ENCODE data around the gene COL8A2.
"Not testable (repeated sequence)": the region's sequence is repeated elsewhere in the genome, so short reads cannot be mapped to it uniquely, and the experiment has no call there.

COL8A2 gene

DNA sequence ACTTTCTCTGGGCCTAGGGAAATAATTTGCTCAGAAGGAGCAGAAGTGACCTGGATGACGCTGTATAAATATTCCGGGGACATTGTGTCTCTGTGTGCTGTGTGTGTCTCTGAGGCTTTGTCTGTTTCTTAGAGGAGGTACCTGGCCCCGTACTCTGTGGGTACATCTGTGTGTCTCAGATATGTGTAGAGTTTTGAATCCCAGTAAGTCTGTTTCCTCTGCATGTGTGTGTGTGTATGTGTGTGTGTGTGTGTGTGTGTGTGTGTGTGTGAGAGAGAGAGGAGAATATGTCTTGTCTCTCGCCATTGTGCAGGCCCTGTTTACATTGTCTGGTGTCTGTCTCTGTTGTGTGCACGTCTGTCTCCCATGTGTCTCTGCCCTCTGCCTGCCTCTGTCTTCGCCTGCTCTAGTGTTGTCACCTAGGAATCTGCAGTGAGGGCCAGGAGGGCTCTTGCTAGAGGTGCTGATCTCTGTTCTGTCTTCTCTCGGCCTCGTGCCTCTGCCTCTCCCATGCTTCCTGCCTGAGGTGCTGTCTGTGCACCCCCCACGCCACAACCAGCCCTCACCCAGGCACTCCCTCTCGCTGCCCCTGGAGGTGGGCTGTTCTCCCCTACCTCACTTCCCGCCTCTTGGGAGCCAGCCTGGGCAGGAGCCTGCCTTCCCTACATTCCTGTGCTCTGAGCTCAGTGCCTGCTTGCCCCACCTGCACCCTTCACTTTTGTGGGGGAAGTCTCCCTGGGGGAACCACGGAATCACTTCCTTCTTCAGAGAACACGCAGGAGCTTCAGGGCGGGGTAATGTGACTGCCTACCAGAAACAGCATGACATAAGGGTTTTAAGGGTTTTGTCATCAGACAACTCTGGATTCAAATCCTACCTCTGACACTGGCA lies 36.9 kb upstream of the COL8A2 start:
- peaks cover 46% of the 10 kb centered on the region for H3K4me1 ChIP-seq (ENCODE audit: insufficient read depth, poor library complexity, severe bottlenecking)
- ATAC-seq (ENCODE audit: low read depth) (peak; percentile 88), DNase-seq (ENCODE audit: low spot score) (peak; percentile 96)
- H3K36me3 ChIP-seq (ENCODE audit: low read depth) = peaks cover 55% of the 10 kb centered on the region
- no peaks in the 10 kb centered on the region for H3K27me3 ChIP-seq (ENCODE audit: insufficient read depth, poor library complexity, severe bottlenecking)
- H3K9me3 ChIP-seq (ENCODE audit: severe bottlenecking) = no peaks in the 10 kb centered on the region
- peak overlapping the region; percentile 97 for H3K27ac ChIP-seq (ENCODE audit: poor library complexity, severe bottlenecking)
- TF ChIP-seq, protein P1, sequence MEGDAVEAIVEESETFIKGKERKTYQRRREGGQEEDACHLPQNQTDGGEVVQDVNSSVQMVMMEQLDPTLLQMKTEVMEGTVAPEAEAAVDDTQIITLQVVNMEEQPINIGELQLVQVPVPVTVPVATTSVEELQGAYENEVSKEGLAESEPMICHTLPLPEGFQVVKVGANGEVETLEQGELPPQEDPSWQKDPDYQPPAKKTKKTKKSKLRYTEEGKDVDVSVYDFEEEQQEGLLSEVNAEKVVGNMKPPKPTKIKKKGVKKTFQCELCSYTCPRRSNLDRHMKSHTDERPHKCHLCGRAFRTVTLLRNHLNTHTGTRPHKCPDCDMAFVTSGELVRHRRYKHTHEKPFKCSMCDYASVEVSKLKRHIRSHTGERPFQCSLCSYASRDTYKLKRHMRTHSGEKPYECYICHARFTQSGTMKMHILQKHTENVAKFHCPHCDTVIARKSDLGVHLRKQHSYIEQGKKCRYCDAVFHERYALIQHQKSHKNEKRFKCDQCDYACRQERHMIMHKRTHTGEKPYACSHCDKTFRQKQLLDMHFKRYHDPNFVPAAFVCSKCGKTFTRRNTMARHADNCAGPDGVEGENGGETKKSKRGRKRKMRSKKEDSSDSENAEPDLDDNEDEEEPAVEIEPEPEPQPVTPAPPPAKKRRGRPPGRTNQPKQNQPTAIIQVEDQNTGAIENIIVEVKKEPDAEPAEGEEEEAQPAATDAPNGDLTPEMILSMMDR (IDR thresholded peaks at IDR 0.05; ENCODE audit: poor library complexity, severe bottlenecking) = no peak
- H3K4me3 ChIP-seq (ENCODE audit: severe bottlenecking) = peak overlapping the region; percentile 26

DNA sequence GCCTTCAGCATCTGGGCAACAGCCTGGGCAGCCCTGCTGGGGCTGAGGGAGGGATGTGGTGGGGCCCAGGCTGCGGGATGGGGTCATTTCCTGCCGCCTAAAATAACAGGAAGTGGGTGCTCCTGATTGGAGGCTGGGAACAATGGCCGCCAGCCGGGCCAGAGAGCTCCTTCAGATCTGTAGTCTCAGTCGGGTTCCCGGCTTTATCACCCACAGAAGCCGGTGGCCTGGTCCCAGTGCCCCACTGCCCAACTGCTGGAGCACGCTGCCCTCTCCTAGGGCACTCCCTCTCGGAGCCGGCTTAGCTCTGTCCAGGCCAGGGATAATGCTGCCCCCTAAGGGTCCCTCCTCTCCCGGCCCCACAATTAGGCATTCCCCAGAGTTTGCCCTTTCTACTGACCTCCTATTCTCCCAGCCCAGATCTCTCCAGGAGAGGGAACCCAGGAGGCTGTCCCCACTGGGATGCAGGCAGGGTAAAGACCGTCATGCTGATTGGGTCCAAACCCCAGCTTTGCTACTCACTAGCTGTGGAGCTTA lies 36.0 kb upstream of the COL8A2 start:
- peaks cover 49% of the 10 kb centered on the region for H3K36me3 ChIP-seq (ENCODE audit: low read depth)
- TF ChIP-seq, protein P1 (IDR thresholded peaks at IDR 0.05; ENCODE audit: poor library complexity, severe bottlenecking) = peak; percentile 50
- H3K9me3 ChIP-seq (ENCODE audit: severe bottlenecking) = no peaks in the 10 kb centered on the region
- no peaks in the 10 kb centered on the region for H3K27me3 ChIP-seq (ENCODE audit: insufficient read depth, poor library complexity, severe bottlenecking)
- ATAC-seq (ENCODE audit: low read depth) (peak; percentile 63), DNase-seq (ENCODE audit: low spot score) (no peak)
- peak overlapping the region; percentile 26 for H3K4me3 ChIP-seq (ENCODE audit: severe bottlenecking)
- peaks cover 42% of the 10 kb centered on the region for H3K4me1 ChIP-seq (ENCODE audit: insufficient read depth, poor library complexity, severe bottlenecking)
- H3K27ac ChIP-seq (ENCODE audit: poor library complexity, severe bottlenecking) = peak overlapping the region; percentile 97

DNA sequence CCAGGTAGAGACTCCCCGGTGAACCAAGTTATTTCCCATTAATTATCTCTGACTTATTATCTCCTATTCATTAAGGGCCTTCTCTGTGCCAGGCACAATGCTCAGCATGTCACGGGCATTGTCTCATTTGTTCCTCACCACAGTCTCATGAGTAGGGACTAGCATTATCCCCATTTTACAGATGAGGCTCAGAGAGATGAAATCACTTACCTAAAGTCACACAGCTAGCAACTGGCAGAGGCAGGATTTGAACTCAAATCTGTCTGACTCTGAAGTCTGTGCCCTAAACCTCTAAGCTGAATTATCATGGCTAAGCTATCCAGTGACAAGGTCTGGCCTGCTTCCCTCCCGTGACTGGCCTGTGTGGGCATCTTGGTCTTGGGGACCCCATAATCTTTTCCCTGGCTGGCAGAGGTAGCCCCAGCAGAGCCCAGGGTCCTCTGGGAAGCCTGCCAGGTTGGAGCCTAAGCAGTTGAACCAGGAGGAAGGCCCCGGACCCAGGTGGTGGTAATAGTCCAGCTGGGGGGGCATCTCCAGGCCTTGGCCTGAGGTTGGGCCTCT lies 35.4 kb upstream of the COL8A2 start:
- DNase-seq (ENCODE audit: low spot score) (no peak), ATAC-seq (ENCODE audit: low read depth) (no peak)
- H3K9me3 ChIP-seq (ENCODE audit: severe bottlenecking) = no peaks in the 10 kb centered on the region
- H3K4me1 ChIP-seq (ENCODE audit: insufficient read depth, poor library complexity, severe bottlenecking) = peaks cover 38% of the 10 kb centered on the region
- TF ChIP-seq, protein P1 (IDR thresholded peaks at IDR 0.05; ENCODE audit: poor library complexity, severe bottlenecking) = no peak
- peaks cover 49% of the 10 kb centered on the region for H3K36me3 ChIP-seq (ENCODE audit: low read depth)
- peak overlapping the region; percentile 26 for H3K4me3 ChIP-seq (ENCODE audit: severe bottlenecking)
- H3K27me3 ChIP-seq (ENCODE audit: insufficient read depth, poor library complexity, severe bottlenecking) = no peaks in the 10 kb centered on the region
- H3K27ac ChIP-seq (ENCODE audit: poor library complexity, severe bottlenecking) = peak overlapping the region; percentile 97

DNA sequence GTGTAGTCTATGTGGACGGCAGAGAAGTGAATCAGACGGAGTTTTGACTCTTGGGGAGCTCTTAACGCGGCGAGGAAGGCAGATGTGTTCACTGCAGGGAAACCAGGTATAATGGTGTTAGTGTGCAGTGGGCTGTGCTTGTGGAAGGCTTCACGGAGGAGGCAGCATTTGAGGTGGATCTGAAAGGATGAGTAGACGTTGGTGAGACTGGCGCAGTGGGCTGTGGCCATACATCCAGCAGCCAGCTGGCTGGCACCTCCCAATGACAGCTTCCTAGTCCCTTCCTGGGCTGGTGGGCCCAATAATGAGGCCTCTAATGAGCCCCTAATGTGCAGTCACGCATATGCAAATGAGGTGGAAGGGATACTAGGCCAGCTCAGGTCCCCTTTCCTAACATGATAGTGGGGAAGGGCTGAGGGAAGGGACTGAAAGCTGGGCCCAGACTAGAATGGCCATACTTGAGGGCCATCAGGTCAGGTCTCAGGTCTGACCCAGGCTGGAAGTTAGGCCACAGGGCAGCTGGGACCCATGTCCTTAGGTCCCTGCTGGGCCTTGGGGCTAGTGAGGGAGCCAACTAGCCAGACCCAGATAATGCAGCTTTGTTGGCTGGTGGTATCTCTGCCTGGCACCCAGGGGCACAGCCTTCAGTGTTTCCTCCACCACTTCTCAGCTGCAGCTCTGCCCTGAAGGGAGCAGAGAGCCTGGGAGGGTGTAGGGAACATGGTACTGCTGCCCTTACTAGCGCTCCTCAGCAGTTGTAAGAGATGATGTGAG lies 34.8 kb upstream of the COL8A2 start:
- ATAC-seq (ENCODE audit: low read depth) (no peak), DNase-seq (ENCODE audit: low spot score) (no peak)
- Histone ChIP-seq H3K4me3 (ENCODE audit: severe bottlenecking) (no peak overlapping the region), H3K27ac (ENCODE audit: poor library complexity, severe bottlenecking) (peak overlapping the region; percentile 97), H3K27me3 (ENCODE audit: insufficient read depth, poor library complexity, severe bottlenecking) (no peaks in the 10 kb centered on the region), H3K9me3 (ENCODE audit: severe bottlenecking) (no peaks in the 10 kb centered on the region), H3K36me3 (ENCODE audit: low read depth) (peaks cover 44% of the 10 kb centered on the region), H3K4me1 (ENCODE audit: insufficient read depth, poor library complexity, severe bottlenecking) (peaks cover 42% of the 10 kb centered on the region)
- TF ChIP-seq, protein P1 (IDR thresholded peaks at IDR 0.05; ENCODE audit: poor library complexity, severe bottlenecking) = no peak

DNA sequence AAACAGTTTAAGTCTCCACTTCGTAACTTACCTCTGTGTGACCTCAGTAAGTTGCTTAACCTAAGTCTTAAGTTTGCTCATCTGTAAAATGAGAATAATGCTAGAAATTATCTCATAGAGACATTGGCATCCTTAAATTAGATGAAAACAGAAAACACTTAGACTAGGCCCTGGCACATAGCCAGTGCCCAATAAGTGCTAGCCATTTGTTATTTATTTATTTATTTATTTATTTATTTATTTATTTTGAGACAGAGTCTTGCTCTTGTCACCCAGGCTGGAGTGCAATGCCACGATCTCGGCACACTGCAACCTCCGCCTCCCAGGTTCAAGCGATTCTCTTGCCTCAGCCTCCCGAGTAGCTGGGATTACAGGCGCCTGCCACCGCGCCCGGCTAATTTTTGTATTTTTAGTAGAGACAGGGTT lies 33.8 kb upstream of the COL8A2 start:
- Histone ChIP-seq H3K4me1 (ENCODE audit: insufficient read depth, poor library complexity, severe bottlenecking) (peaks cover 42% of the 10 kb centered on the region), H3K36me3 (ENCODE audit: low read depth) (peaks cover 35% of the 10 kb centered on the region), H3K27ac (ENCODE audit: poor library complexity, severe bottlenecking) (peak overlapping the region; percentile 97)
- DNase-seq (ENCODE audit: low spot score); ATAC-seq (ENCODE audit: low read depth); H3K9me3 ChIP-seq (ENCODE audit: severe bottlenecking); H3K4me3 ChIP-seq (ENCODE audit: severe bottlenecking); H3K27me3 ChIP-seq (ENCODE audit: insufficient read depth, poor library complexity, severe bottlenecking): not testable (repeated sequence)

Measured in RWPE2 (cell line).